NCI-H460 (cell line): ENCODE measurements around the gene UBE2Q2. TPM values are rescaled to one million over a fixed set of nuclear protein-coding genes. Genes with fewer than 3 reads are reported as not detected.
"Not testable (repeated sequence)": the region's sequence is repeated elsewhere in the genome, so short reads cannot be mapped to it uniquely, and the experiment has no call there.

Experiments used
- DNase-seq: peaks from one replicate; pipeline ENCODE4 v3.0.0-alpha.2; 2016; ENCODE audit warnings: low read depth; ENCODE audit errors: extremely low read depth
- total RNA-seq: library from RNA; depleted of rRNA; stranded (reverse); fragments of >200 nt; shearing (Covaris generic); gene quantifications from 2 replicates; pipeline ENCODE4 v1.2.3, GENCODE V29; 2014

Gene UBE2Q2
- total RNA-seq, 1 experiment from 2014 or later, result 25.4 TPM

DNA sequence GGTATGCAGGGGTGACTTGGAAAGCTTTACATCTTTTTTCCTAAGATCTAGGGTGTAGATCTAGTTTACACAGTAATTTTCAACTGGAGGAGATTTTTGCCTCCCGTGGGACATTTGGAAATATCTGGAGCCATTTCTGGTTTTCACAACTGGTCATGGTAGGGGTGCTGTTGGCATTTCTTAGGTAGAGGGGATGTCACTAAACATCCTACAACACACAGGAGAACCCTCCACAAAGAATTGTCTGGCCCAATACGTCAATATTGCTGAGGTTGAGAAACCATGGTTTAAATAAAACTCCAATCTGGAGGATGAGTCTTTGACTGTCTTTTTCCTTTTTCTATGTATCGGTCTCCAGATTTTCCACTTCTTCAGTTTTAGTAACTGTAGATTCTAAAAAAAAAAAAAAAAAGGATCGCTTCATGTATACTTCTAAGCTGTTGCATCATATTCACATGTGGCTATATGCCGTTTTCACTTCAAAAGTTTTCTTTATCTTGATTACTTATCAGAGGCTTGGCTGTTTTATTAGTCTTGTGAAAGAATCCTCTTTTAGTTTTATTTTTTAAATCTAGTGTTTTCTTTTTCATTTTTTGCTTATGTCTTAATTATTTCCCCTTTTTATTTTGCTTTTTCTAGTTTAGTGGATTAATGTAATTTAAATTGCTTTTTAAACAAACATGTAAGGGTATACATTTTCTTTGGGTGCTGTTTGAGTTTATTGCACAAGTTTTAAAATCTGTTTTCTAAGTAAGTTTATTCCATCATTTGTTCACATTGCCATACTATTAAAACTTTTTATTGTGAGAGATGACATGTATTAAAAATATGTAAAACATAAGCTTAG lies 21.2 kb downstream of the UBE2Q2 start:
- DNase-seq, result no peak

DNA sequence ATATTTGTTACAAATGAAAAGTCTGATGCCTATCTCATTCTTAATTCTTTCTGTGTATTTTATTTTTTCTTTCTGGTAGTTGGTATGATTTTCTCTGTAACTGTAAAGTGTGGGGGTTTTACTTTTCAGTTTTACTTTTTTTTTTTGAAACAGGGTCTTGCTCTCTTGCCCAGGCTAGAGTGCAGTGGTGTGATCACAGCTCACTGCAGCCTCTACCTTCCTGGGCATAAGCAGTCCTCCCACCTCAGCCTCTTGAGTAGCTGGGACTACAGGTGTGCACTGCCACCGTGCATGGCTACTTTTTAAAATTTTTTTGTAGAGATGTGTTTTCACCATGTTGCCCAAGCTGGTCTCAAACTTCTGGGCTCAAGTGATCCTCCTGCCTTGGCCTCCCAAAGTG lies 22.8 kb downstream of the UBE2Q2 start:
- not testable (repeated sequence) for DNase-seq

DNA sequence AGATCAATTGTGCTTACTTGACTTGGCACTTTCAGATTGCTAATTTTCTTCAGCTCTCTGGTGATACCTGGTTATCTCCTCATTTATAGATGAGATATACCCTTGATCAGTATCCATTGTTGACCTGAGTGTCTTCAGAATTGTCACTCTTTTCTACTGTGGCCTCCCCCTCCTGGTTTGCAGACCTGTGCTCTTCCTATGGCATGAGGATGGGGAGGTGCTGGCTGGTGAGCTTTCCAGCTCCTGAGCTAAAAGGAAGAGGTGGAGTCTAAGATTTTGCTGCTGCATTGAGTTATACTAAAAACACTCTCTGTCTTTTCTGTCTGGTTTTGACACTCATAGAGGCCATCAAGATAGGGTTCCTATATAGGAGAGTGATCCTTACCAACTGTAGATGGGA lies 23.7 kb downstream of the UBE2Q2 start:
- no peak for DNase-seq

DNA sequence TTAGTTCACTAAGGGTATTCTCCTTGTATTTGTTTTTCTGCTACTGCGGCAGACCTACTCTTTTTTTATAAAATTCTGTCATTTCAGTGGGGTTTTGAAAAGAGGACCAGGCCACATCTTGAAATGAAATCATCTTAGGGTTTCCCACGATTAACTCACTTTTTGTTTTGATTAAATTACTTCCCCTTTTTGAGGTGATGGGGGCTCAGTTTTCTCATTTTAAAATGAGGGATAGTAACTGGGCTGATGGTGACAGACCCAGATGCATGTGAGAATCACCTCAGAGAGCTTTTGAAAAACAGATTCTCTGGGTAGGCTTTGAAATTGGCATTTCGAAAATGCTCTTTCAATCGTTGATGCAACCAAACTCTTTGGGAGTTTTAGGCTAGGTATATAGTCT lies 24.2 kb downstream of the UBE2Q2 start:
- DNase-seq, result no peak

DNA sequence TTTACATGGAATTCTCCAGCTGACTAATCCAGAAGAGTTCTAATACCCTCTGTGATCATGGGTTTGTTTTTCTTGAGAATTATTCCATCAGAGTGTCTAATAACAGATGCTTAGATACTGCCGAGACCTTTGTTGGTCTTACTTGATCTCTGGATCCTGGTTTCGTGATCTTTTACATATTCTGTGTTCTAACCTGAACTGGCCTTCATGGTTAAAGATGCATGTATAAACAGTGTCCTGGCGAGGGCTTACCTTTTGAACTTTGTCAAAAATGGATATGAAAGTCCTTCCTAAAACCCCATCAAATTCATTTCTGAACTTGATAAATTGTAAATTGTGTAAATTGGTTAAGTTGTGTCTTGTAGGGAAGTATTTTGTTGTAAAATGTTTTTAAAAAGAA lies 24.8 kb downstream of the UBE2Q2 start:
- no peak for DNase-seq

- no peak for DNase-seq
These were observed 26.2 kb downstream of the UBE2Q2 start for GRCh38 chr15:75869446-75869845.

- DNase-seq, result not testable (repeated sequence)
These were observed 28.3 kb downstream of the UBE2Q2 start for GRCh38 chr15:75871589-75871988.

GRCh38 chr15:75872403-75872990 lies 29.2 kb downstream of the UBE2Q2 start:
- DNase-seq, result no peak

GRCh38 chr15:75884041-75884440 lies 40.8 kb downstream of the UBE2Q2 start:
- no peak for DNase-seq

DNA sequence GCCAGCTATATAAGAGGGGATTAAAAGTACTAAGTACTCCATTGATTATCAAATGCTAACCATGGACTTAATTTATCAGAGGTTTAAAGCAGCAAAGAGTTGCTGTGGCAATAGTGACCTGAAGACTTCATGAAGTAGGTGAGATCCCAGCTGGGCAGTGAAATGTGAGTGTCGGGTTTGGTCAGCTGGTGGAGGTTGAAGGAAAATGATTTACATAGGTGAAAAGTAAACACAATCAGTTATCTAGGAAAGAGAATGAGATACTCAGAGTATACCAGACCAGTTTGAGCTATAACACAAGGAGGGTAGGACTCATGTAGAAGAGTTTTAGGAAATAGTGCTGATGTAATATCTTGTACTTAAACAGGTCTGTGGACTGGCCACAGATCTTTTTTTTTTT lies 43.9 kb downstream of the UBE2Q2 start:
- no peak for DNase-seq

DNA sequence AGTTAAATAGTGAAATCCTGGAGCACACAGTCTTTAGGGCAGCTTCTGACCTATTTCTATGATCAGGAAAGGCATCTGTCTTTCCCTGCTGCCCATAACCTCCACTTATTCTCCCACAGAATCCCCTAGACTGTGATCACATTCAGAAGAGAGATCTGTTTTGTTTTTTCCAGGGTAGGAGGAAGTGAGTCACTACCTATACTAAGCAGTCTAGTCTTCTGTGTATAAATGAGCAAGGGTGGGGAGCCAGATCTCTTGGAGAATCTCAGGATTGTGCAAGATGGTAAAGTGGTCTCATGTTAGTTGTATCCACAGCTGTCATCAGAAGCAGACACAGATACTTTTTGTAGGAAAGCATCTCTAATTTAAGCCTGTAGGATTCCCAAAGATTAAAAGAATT lies 48.6 kb downstream of the UBE2Q2 start:
- DNase-seq, result no peak

DNA sequence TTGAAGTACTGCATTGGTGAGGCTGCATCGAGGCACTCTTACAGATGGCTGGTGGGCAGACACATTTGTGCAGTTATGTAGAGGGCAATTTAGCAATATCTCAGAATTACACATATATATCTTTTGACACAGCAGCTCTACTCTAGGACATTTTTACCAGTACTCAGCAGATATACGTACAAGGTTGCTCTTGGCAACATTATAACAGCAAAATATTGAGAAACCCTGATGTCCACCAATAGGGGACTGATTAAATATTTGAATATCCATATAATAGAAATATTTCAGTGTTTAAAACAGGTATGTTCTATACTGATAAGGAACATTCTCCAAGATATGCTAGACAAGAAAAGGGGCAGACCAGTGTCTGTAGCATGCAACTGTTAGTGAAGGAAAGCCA lies 52.5 kb downstream of the UBE2Q2 start:
- no peak for DNase-seq

DNA sequence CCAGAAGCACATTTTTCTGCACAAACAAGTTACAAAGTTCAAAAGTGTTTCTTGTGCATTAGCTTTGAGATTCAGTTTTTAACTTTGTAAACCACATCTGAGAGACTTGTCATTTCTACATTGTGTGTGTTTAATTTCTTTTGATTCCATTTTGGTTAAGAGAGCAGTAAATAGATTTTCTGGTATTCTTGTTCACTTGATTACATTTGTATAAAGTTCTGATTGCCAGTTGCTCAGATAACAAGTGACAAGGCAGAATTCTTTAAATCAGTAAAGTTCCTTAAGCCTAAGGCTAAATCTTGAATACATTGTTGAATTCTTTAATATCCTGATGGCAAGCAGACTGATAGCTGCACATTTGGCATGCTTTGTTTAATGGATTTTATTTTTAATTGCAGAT lies 57.3 kb downstream of the UBE2Q2 start:
- no peak for DNase-seq

DNA sequence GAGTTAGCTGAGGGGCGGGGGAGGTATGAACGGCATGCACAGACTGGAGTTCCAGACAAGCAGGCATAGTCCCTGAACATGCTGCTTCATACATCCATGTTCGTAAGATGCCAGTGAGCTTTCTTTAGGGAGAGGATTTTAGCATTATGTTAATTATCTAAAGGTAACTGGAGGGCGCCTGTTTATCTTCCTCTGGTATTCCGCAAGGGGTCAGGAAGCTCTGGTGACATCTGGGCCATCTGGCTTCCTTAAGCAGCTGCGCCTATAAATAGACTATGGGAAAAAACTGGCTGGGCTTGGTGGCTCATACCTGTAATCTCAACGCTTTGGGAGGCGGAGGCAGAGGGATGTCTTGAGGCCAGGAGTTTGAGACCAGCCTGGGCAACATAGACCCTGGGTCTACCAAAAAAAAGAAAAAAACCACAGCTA lies 58.9 kb downstream of the UBE2Q2 start:
- no peak for DNase-seq

GRCh38 chr15:75903331-75904239 lies 60.3 kb downstream of the UBE2Q2 start, which contains the start of gene FBXO22:
Gene FBXO22, plus strand, starts transcription at chr15:75903878. Its CDS starts 86 bp downstream, at chr15:75903964.
- DNase-seq, result peak; percentile 82

GRCh38 chr15:75905231-75905630 lies 62.0 kb downstream of the UBE2Q2 start:
- no peak for DNase-seq

- DNase-seq, result not testable (repeated sequence)
These were observed 67.1 kb downstream of the UBE2Q2 start for GRCh38 chr15:75910355-75910754.

GRCh38 chr15:75916978-75917377 lies 73.7 kb downstream of the UBE2Q2 start:
- no peak for DNase-seq

DNA sequence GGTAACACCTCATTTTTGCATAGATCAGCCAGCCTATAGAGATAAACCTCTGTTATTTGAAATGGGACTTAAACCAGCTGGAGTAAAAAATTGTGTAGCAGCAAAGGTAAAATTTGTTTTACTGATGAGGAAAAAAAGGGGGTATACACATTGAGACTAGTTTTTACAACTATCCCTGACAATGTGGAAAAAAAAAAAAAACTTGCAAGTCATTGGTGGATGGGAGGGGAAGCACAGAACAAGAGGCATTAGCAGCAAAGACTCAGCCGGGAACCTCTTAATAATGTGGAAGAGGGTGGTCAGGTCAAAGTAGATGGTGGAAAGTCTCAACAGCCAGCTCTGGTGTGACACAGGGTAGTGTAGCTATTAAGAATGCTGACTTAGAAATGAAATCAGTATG lies 74.9 kb downstream of the UBE2Q2 start:
- no peak for DNase-seq

DNA sequence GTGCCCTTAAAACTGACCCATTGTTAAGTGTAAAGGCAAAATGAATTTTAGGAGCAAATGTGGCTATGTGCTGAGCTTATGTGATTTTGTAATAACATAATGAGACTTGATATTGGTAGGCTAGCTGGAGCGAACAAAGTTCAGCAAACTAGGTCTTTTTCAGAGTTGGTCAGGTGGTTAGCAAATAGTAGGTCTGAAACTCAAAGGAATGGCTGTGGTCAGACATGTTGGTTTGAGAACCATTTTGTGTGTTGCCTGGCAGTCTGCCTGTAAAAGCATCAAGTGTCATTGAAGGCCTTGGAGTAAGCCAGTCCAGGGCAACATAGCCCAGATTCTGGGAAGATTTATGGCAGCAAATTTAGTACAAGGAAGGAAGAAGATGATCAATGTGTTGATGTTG lies 76.8 kb downstream of the UBE2Q2 start:
- DNase-seq, result no peak
